Stimulated activated CD8-positive, alpha-beta memory T cell treated with anti-CD3 and anti-CD28 coated beads, Interleukin-12 subunit alpha, Interleukin-12 subunit beta, amount 100 ng/mL, for 1 hour (primary cell): ENCODE measurements around the gene CTNNA3.

Experiments
- DNase-seq: peaks from one replicate; pipeline ENCODE4 v3.0.0-alpha.2; 2020; ENCODE audit warnings: low read depth

Gene CTNNA3

GRCh38 chr10:66215920-66216319, 1480.1 kb downstream of the CTNNA3 start:
- no peak for DNase-seq

DNA sequence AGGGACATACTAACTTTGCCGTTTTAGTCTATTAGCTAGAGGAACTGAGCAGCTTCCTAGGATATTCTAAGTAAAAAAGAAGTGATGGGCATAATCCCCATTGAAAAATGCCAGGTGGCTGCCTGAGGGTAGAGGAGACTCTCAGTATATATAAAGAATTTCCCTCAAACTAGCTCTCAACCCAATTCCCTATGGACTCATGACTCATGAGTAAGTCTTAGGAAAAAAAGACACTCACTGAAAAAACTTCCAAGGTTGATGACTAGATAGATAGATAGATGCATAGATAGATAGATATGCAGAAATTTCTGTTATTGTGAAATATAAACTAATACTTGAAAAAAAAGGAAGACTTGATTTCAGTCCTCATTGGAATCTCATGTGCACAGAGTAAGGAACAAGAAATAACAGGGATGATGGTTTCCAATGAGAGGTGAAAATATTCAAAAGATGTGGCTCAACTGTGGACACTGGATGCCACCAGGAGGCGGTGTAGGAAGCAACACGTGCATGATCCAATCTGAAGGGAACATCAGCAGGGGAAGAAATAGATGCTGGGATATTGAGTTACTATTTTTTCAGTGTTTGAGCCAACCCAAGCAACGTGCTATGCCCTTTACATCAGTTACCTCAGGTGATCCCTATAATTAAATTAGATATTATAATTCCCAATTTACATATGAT, 1481.1 kb downstream of the CTNNA3 start:
- no peak for DNase-seq

GRCh38 chr10:66209025-66209424, 1487.0 kb downstream of the CTNNA3 start:
- DNase-seq: no peak

DNA sequence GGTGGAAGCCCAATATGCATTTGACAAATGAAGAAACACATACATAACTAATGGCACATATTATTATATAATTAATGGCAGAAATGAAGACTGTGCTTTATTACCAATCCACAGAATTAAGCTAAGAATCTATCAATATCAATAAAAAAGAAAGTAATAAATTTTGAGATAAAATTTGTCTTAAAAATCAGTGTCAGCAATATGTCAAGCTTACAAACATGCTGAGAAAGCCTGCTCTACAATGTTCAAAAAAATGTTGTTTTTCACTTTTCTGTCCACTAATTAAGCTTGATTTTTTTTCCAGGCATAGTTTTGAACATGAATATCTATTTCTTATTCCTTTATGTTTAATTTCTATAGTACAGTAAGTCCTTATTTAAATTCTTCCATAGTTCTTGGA, 1491.2 kb downstream of the CTNNA3 start:
- DNase-seq: no peak

- DNase-seq: no peak
Observed at GRCh38 chr10:66202101-66202500, 1493.9 kb downstream of the CTNNA3 start.

- no peak for DNase-seq
Observed at GRCh38 chr10:66192162-66192831, 1503.7 kb downstream of the CTNNA3 start.

DNA sequence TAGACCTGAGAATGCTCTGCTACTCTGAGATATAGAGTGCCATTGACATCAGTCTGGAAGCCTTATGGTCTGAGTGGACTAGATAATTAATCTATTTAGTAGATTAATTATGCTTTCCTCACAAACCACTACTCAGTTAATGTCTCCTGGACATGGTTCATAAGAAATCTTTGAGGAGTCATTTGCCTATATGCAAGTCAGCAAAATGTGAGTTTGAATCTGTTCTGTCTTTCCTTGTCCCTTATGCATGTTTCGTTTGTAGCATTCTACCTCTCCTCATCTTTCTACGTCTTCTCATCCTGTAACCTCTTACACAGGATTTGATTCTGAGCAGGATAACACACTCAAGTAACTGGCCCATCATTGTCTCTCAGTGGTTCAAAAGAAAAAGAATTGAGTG, 1505.6 kb downstream of the CTNNA3 start:
- no peak for DNase-seq

DNA sequence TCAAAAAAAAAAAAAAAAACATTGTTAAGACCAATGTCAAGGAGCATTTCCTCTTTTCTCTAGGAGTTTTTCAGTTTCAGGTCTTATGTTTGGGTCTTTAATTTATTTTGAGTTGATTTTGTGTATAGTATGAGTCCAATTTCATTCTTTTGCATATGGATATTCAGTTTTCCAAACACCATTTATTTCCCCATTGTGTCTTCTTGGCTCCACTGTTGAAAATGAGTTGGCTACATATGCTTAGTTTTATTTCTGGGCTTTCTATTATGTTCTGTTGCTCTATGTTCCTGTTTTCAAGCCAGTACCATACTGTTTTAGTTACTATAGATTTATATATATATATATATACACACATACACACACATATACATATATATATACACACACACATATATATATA, 1506.7 kb downstream of the CTNNA3 start:
- no peak for DNase-seq

DNA sequence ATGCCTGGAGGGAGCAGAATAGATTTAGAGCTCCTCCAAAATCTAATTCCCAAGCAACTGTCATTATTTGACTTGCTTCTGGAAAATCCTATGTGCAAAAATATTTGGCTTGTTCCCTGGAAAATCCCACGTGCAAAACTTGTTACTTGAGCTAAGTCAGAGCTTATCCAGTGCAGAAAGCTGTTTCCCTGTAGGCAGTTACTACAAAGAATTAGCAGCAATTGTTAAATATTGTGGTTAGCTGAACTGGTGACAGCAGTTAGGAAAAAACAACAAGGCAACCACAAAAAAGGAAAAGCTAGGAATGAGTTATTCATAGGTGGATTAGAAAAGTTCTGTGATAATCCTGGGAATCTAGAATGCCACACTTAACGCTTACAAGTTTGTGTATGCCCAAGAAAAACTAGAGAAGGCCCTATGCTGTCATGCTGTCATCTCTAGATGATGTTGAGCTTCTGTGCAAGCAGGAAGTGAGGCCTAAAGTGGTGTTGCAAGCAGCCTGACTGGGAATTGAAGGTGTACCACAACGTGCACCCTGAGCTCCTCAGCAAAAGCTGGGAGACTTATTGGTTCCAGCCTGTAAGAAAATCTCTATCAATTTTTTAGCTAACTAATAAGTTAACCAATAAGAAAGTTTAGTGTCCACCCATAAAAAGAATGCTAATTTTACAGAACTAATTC, 1508.8 kb downstream of the CTNNA3 start:
- DNase-seq: no peak

- no peak for DNase-seq
Observed at GRCh38 chr10:66183028-66183427, 1513.0 kb downstream of the CTNNA3 start.

DNA sequence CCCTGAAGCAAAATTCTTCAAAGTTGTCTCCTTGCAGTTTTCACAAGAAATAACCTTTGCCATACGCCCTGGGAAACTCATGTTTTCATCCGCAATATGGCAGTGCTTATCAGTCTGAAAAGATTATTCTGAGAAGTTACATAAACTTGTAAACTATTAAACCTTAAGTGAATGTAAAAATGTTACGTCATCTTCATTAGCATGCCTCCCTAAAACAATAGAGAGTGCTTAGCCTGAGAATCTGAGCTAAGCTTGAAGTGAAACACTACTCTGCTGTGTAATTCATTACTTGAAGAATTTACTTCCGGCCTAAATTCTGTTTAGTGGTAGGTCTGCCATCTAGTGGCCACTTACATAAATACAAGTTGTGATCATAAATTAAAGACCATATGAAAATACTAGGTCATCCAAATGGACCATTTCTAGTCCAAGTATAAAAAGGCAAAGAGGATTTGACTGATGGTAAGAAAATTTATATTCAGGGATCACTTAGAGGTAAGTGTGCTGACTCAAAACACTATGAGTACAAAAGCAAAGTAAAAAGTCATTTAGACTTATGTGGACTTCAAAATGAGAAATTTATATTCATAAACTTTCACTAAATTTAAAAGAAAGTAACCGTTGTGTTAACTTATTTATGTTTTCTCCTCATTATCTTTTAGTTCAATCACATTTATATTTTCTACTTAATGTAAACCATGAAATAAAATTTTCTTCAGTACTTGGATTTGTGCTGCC, 1515.2 kb downstream of the CTNNA3 start:
- DNase-seq: no peak

DNA sequence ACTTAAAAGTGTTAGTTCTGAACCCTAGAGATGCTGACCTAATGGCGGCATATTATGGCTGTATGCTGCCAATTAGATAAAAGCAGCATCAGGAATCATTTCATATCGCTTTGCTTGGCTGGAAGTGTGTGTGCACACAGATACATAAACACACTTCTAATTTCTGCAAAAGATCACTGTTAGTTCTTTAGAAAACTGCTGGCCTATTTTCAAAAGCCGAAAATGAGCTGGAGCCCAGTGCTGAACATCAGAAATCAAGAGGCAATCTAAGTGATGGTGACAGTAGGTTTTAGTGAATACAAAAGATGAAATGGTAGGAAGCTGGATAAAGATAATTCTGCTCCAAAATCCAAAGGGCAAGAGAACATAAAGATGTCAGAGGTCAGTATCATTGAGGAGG, 1516.0 kb downstream of the CTNNA3 start:
- no peak for DNase-seq

GRCh38 chr10:66176772-66177171, 1519.2 kb downstream of the CTNNA3 start:
- no peak for DNase-seq

- DNase-seq: no peak
Observed at GRCh38 chr10:66167816-66168215, 1528.2 kb downstream of the CTNNA3 start.

GRCh38 chr10:66162560-66163143, 1533.3 kb downstream of the CTNNA3 start:
- DNase-seq: no peak

DNA sequence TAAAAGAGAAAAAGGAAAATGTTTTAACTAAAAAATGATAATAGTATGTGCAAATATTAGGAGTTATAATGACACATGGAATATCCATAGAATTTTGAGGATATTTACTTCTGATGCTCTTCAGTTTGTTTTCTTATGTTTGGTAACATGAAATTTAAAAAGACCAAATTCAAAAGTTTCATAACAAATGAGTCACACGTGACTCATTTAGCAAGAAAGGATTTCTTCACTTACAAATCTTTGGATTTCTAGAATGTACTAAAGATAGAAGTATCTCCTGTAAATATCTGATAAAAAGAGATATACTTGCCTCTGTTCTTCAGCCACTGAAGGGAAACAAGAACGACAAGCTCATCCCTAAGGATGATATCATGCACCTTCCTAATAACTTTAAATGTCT, 1544.6 kb downstream of the CTNNA3 start:
- no peak for DNase-seq

DNA sequence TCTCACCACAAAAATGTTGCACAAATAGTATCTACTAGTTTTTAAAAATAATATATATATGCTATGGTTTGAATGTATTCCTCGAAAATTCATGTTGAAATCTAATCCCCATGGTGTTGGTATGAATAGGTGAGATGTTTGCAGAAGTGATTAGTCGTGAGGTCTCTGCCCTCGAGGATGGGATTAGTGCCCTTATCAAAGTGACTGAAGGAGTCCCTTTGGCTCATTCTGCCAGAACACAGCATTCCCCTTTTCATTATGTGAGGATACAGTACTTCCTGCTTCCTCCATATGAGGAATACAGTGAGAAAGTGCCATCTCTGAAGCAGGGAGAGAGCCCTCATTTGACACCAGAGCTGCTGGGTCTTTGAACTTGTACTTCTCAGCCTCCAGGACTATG, 1547.7 kb downstream of the CTNNA3 start:
- no peak for DNase-seq

DNA sequence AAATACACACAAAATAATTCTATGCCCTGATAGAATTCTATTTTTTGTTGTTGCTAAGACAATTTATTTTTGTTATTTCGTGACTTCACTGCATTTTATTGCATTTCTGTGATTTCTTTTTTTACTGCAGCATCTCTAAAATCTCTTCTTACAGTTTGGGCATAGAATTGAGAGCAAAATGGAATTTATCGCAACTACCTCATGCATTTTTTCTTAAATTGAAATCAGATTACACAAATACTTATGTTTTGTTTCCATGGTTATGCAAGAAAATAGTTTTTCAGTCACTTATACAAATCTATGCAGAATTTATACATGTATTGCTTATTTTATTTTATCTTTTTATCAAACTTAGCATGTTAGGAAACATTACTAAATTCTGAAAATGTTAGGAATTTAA, 1552.0 kb downstream of the CTNNA3 start:
- no peak for DNase-seq

DNA sequence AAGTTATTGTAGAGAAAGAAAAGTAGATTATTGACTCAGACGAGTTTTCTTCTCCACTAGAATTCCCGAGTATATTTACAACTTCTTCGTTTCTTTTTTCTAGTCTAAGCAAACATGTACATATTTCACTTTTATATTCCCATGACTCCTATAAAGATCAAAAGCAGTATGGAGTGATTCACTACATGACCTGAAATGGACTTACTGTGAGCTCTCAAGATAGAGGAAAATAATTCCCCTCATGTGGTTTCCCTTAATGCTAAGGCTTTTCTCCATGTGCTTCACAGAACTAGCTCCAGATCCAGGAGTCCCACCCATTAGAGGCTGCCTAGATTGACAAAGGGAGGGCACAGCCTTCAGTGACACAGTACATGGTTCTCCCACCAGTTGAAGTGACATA, 1593.2 kb downstream of the CTNNA3 start:
- DNase-seq: no peak

GRCh38 chr10:66098595-66099480, 1597.2 kb downstream of the CTNNA3 start:
- no peak for DNase-seq

GRCh38 chr10:66095610-66096009, 1600.4 kb downstream of the CTNNA3 start:
- no peak for DNase-seq
